GM12875 (cell line): Measurements from ENCODE around the gene PDGFRA.
"Not testable (repeated sequence)": the region's sequence is repeated elsewhere in the genome, so short reads cannot be mapped to it uniquely, and the experiment has no call there.

Experiments
- H3K4me3 ChIP-seq: one replicate; pipeline ENCODE4 v1.5.1; 2011; ENCODE audit warnings: low read depth, low read length, control low read depth
- TF ChIP-seq, protein P1 (sequence below): IDR thresholded peaks from 2 replicates; pipeline ENCODE4 v1.5.1; 2011; ENCODE audit warnings: low read depth, mild to moderate bottlenecking, control low read depth, inconsistent platforms, low read length, moderate library complexity, borderline replicate concordance; ENCODE audit not compliant: insufficient read depth

The PDGFRA gene

DNA sequence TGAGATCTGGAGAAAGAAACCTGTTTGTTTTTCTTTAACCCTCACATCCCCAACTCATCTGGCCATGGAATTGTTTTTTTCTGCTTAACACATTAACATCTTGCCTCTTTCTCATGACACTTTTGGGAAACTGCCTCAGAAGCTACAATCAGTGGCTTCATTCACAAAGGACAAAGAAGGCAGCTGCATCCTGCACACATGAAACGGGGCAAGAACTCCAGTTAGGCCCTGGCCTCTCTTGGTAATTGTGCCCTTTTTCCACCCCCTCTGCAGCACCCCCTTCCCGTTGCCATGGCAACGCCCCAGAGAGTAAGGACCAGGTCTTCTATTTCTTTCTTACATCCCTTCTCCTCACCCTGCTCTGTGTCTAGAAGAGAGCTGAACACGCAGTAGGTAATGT lies 103.4 kb downstream of the PDGFRA start:
- TF ChIP-seq, protein P1, sequence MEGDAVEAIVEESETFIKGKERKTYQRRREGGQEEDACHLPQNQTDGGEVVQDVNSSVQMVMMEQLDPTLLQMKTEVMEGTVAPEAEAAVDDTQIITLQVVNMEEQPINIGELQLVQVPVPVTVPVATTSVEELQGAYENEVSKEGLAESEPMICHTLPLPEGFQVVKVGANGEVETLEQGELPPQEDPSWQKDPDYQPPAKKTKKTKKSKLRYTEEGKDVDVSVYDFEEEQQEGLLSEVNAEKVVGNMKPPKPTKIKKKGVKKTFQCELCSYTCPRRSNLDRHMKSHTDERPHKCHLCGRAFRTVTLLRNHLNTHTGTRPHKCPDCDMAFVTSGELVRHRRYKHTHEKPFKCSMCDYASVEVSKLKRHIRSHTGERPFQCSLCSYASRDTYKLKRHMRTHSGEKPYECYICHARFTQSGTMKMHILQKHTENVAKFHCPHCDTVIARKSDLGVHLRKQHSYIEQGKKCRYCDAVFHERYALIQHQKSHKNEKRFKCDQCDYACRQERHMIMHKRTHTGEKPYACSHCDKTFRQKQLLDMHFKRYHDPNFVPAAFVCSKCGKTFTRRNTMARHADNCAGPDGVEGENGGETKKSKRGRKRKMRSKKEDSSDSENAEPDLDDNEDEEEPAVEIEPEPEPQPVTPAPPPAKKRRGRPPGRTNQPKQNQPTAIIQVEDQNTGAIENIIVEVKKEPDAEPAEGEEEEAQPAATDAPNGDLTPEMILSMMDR: no peak

DNA sequence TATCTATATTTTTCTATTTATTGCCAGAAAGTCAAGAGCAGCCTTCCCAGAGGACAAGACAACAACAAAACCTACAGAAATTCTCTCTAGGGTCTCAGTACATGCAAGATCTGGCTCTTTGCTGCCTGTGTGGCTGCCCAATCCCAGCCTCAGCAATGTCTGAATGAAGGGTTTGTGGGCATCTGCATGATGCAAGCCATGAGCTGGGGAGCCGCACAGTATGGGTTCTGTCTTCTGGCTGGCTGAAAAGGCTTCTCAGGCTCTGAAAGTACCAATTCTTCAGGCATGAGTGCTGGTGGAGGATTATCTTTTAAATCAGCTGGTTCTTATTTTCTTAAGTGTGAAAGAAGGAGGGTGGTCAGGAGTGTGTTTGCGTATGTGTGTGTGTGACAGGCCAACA lies 104.6 kb downstream of the PDGFRA start:
- TF ChIP-seq, protein P1: no peak
- H3K4me3 ChIP-seq: no peak overlapping the region

More for the DNA sequence above, 103.4 kb downstream of the PDGFRA start:
- H3K4me3 ChIP-seq: no peak overlapping the region

DNA sequence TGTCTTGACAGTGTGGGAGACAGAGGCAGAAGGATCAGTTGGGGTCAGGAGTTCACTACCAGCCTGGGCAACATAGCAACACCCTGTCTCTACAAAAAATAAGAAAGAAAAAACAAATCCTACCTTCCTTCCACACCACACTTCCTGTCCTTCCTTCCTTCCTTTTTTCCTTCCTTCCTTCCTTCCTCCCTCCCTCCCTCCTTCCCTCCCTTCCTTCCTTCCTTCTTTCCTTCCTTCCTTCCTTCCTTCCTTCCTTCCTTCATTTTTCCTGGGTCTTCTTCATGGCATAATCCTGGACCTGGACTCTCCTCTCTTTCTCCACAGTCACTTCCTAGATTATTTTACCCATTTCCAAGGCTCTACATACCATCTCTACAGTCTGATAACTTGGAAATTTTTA lies 105.7 kb downstream of the PDGFRA start:
- not testable (repeated sequence) for H3K4me3 ChIP-seq

DNA sequence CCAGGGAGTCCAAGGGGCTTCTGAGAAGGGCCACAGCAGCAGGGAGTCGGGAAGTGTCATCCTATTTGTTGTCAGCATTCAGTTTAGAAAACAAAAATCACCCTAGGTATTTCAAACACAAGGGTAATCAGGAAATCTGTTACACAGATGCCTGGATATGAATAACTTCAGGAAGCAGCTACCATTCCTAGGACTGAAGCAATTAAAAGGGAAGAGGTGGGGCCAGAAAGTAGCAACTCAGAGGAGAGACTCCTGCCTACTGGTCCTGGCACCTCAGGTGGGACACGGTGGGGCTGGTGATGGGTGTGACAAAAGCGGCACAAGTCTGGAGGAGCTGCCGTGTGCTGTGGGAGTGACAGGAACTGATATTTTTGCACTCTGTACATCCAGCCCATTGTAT lies 107.9 kb downstream of the PDGFRA start:
- H3K4me3 ChIP-seq: no peak overlapping the region

DNA sequence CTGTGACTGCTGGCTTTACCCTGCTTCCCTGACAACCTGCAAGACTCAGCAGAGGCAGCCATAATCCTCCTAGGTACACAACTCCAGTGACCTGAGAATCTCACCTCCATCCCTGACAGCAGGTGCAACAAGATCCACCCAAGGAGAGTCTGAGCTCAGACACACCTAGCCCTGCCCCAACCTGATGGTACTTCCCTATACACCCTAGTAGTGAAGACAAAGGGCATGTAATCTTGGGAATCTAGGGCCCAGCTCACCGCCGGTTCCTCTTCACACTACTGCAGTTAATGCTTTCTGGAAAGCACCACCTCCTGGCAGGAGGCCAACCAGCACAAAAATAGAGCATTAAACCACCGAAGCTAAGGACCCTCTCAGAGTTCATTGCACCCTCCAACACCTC lies 113.0 kb downstream of the PDGFRA start:
- not testable (repeated sequence) for H3K4me3 ChIP-seq

More for the DNA sequence above, 107.9 kb downstream of the PDGFRA start:
- TF ChIP-seq, protein P1: no peak
